SKM-1 (cell line): Measurements from ENCODE around the gene OPRD1.
"Not testable (repeated sequence)": the region's sequence is repeated elsewhere in the genome, so short reads cannot be mapped to it uniquely, and the experiment has no call there.

ENCODE experiments used
- DNase-seq: peaks from one replicate; lab custom pipeline; 2025; ENCODE audit not compliant: unreplicated experiment; lab: John Stamatoyannopoulos, UW

OPRD1 gene

DNA sequence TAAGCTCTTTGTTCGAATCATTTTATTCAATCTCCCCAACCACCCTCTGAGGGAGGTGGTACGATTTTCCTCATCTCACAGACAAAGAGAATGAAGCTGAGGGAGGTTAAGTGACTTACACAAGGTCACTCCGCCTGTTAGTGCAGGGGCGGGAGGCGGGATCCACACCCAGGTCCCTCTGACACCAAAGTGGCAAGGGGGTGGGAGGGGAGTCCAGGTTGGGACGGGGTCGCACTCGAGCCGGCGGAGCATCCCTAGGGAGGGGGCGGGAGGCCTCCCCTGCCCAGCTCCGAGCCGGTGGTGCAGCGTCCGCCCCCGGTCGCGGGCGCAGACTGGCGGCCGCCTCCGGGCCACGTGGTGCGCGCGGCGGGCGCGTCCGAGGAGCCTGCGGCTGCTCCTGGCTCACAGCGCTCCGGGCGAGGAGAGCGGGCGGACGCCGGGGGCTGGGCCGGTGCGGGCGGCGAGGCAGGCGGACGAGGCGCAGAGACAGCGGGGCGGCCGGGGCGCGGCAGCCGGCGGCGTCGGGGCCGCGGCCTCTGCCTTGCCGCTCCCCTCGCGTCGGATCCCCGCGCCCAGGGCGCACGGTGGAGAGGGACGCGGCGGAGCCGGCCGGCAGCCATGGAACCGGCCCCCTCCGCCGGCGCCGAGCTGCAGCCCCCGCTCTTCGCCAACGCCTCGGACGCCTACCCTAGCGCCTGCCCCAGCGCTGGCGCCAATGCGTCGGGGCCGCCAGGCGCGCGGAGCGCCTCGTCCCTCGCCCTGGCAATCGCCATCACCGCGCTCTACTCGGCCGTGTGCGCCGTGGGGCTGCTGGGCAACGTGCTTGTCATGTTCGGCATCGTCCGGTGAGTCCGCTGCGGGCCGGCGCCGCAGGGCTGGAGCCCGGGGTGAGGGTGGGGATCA lies at the start of gene OPRD1:
Gene OPRD1, plus strand, starts transcription at position 405 of the 903 bp plus-strand sequence. Its CDS starts 214 bp downstream, at position 619.
- DNase-seq = no peak

DNA sequence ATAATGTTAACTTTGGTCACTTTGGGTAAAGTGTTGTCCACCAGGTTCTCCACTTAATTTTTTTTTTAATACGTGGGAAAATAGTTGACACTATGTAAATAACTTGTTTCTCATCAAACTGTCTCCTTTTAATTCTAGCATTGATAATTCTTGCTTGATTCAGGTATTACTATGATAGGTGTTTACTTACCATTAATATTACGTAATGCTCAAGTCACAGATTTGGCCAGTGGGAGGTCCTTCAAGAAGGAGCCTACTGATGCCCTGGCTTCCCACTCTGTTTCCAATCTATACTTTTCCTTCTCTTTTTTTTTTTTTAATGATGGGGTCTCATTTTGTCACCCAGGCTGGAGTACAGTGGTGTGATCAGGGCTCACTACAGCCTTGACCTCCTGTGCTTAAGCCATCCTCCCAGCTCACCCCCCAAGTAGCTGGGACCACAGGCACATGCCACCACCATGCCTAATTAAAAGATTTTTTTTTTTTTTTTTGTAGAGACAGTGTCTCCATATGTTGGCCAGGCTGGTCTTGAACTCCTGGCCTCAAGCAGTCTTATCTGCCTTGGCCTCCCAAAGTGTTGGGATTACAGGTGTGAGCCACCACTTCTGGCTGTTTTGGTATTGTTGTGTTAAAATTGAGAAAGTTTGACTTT lies 45.3 kb upstream of the OPRD1 start:
- no peak for DNase-seq

DNA sequence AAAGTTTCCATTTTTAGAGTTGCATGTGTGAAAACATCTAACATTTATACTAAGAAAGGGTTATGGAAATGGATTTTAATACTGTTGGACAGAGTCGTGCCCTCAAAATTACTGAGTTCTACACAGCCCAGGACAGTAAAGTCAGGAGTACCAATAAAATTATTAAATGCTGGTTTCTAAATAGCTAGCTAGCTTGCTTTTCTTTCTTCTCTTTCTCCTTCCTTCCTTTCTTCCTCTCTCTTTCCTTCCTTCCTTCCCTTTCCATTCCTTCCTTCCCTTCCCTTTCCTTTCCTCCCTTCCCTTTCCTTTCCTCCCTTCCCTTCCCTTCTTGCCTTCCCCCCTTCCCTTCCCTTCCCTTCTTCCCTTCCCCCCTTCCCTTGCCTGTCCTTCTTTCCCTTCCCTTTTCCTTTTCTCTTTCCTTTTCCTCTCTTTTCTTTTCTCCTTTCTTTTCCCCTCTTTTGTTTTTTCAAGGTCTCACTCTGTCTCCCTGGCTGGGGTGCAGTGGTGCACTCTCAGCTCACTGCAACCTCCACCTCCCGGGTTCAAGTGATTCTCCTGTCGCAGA lies 41.3 kb upstream of the OPRD1 start:
- no peak for DNase-seq

DNA sequence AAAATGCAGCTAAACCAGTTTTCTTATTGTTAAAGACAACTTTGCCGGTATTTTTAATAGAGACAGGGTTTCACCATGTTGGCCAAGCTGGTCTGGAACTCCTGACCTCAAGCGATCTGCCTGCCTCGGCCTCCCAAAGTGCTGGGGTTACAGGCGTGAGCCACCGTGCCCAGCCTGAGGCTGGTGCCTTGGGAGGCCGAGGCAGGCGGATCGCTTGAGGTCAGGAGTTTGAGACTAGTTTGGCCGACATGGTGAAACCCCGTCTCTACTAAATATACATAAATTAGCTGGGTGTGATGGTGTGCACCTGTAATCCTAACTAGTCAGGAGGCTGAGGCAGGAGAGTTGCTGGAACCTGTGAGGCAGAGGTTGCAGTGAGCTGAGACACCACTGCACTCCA lies 40.0 kb upstream of the OPRD1 start:
- not testable (repeated sequence) for DNase-seq

DNA sequence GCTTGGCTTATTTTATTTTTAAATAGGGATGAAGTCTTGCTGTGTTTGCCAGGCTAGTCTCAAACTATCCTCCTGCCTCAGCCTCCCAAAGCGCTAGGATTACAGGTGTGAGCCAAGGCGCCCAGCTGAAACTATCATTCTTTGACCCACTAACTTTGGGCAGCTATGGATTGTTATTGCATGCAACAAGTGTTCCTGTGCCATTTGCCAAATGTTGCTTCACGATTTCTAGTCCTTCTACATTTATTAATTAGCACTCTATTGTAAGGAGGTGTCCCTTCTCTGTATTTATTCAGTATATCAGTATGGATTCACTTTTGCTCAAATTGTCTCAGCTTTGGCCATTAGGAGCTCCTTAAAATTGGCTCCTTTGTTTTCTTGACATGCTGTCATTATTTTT lies 38.9 kb upstream of the OPRD1 start:
- DNase-seq = no peak

DNA sequence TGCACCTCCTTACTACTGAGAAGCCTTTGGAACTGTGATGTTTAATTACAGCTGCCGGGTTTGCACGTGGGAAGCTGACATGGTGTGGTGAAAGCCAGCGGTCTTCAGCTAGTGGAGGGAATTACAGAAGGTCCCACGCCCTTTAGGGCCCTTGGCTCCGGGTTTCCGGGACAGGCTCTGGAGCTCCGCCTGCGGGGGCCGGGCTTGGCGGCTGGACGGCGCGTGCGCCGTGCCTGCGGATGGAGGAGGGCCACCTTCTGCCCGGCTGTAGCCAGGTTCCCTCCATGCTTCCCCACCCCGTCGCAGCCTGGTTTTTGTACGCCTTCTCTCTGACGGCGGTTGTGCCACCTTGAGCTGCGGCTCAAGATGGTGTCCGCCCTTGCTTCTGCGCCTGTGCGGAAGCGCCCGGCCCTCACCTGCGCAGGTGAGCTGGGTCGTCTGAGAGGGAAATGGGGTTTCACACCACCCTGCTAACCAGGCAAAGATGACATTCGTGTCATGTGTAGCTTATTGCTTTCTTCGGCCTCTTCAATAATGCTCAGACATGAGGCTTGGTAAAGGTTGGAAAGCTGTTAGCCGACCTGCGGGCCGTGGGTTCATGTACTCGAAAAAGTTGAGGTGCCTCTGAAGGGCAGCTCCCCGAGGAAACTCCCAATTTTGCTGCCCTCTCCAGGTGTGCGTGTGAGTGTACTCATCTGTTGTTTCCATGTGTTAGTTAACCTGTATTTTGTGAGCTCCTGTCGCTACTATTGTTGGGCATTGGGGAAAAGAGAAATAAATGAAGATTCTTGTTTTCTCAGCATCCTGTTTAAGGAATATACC lies 36.6 kb upstream of the OPRD1 start:
- peak; percentile 30 for DNase-seq

DNA sequence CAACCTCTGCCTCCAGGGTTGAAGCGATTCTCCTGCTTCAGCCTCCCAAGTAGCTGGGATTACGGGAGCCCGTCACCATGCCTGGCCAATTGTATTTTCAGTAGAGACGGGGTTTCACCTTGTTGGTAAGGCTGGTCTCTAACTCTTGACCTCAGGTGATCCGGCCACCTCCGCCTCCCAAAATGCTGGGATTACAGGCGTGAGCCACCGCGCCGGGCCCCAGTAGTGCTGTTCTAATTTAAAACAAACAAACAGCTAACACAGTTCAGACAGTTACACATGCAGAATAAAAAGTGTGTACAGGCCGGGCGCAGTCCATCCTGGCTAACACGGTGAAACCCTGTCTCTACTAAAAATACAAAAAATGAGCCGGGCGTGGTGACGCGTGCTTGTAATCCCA lies 35.6 kb upstream of the OPRD1 start:
- no peak for DNase-seq

DNA sequence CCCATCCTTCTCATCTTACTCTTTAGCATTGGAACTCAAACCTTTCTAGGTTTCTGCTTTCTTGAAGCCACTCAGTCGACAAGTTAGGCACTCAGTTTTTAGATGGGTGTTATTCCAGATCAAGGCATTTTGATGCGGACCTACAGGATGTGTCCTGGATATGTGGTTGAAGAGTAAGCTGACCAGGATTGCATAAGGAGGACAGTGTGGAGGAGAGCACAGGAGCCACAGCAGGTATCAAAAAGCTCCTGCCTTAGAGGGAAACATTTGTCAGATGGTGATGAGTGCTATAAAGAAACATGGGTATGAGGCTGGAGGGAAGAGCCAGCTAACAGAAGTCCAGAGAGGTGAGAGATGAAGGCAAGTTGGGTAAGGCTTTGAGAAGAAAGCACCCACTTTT lies 33.9 kb upstream of the OPRD1 start:
- no peak for DNase-seq

DNA sequence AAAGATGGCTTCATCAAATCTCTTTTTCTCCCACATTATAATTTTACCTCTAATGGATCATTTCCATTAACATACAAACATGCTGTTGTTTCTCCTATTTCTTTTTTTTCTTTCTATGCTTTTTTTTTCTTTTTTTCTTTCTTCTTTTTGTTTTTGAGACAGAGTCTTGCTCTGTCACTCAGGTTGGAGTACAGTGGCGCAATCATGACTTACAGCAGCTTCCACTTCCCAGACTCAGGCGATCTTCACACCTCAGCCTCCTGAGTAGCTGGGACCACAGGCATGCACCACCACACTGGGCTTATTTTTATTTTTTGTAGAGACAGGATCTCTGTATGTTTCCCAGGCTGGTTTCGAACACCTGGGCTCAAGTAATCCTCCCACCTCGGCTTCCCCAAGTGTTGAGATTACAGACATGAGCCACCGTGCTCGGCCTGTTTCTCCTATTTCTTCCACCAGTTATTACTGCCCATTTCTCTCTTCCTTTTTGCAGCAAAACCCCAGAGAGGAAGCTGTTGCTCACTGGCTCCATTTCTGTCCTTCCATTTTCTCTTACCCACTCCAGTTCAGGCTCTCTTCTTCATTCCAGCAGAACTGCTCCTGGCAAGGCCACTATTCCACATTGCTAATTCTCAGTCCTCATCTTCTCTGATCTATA lies 32.1 kb upstream of the OPRD1 start:
- DNase-seq = peak; percentile 36

DNA sequence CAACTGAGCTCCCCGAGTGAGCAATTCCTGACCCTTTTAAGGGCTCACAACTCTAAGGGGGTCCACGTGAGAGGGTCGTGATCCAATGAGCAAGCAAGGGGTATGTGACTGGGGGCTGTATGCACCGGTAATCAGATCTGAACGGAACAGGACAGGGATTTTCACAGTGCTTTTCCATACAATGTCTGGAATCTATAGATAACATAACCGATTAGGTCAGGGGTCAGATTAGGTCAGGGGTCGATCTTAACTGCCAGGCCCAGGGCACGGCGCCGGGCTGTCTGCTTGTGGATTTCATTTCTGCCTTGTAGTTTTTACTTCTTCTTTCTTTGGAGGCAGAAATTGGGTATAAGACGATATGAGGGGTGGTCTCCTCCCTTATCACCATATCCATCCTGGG lies 30.7 kb upstream of the OPRD1 start:
- no peak for DNase-seq

DNA sequence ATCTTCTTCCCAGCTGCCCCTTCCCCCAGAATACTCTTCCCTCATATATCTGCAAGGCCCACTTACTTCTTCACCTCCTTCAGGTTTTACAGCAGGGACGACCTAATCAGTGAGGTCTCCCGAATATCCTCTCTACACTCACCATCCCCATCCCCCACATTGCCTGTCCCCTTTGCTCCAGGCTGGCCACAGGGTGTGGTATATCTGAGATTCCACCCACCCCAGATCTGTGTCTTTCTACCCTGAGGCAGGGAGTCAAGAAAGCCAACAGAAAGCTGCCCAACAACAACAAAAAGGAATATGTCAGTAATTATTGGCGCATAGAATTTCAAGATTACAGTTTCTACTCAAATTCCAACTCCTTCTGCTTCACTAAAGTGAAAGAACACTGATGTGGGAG lies 30.0 kb upstream of the OPRD1 start:
- no peak for DNase-seq

DNA sequence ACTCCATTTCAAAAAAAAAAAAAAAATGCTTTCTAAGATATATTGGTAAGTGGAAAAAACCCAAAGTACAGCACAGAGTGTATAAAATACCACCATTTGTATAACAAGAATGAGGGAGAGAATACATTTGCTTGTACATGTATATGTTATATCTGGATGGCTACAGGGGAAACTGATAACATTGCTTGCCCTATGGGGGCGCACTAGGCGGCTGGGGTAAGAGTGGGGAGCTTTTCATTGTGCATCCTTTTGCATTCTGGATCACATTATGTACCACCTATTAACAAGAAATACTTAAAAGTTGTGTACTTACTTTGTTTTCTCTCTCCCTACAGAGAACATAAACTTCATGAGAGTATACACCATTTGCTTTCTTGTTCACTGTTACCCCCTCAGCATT lies 28.6 kb upstream of the OPRD1 start:
- DNase-seq = no peak

DNA sequence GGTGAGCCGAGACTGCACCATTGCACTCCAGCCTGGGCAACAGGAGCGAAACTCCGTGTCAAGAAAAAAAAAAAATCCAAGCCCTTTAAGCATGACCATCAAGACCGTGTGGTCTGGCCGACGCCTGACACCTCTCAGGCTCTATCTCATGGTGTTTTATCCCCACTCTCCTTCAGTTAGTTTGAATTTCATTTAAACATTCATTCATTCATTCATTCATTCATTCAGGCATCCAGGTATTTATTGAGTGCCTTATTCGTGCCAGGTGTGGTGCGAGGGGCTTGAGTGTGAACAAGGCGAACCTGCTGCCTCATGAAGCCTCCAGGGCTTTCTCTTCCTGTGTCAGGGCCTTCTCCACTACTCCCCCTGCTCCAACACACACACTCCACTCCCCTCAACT lies 22.6 kb upstream of the OPRD1 start:
- DNase-seq = no peak

DNA sequence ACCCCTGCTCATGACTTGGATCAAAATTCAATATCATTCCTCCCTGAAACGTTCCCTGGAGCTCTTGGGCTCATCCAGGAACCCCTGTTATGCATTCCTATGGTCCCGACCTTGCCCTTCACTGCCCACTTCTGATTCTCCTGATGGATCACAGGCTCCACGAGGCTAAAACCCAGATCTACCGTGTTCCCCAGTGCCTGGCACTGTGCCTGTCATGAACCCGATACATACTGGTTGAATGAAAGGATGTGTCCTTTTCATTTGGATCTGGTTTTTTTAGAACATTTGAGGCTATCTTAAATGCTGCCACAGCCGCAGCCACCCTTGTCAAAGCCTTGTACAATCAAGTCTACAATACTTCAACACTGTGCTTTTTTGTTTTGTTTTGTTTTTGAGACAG lies 22.2 kb upstream of the OPRD1 start:
- DNase-seq = no peak

DNA sequence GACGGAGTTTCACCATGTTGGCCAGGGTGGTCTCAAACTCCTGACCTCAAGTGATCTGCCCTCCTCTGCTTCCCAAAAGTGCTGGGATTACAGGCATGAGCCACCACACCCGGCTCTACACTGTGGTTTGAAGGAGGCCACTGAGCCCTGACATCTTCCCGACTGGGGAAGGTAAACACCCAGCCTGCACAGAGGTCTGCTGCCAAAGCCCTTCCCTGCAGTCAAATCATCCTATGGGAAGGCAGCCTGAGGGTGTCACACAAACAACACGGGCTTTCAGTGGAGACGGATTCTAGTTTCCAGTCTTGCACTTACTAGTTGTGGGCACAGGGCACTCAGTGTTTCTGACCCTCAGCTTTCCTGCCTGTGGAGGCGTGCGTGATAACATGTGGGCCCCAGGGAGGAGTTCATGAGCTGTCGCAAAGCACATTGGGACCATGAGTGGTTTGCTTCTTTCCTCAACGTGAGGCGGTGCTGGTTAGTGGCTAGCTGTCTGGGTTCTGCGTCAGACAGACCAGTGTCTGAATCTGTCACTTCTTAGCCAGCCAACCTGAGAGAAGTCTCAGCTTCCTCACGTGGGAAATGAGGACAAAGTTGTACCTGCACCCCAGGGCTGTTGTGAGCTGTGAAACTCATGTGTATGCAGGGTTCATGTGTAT lies 21.5 kb upstream of the OPRD1 start:
- DNase-seq = no peak

DNA sequence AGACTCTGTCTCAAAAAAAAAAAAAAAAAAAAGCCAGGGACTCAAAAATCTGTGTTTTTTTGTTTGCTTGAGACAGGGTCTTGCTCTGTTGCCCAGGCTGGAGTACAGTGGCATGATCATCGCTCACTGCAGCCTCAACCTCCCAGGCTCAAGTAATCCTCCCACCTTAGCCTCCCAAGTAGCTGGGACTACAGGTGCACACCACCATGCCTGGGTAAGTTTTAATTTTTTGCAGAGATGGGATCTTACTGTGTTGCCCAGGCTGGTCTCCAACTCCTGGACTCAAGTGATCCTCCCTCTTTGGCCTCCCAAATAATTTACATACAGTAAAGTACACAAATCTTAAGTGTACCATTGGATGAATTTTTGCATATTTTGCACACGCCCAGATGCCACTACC lies 20.0 kb upstream of the OPRD1 start:
- not testable (repeated sequence) for DNase-seq

DNA sequence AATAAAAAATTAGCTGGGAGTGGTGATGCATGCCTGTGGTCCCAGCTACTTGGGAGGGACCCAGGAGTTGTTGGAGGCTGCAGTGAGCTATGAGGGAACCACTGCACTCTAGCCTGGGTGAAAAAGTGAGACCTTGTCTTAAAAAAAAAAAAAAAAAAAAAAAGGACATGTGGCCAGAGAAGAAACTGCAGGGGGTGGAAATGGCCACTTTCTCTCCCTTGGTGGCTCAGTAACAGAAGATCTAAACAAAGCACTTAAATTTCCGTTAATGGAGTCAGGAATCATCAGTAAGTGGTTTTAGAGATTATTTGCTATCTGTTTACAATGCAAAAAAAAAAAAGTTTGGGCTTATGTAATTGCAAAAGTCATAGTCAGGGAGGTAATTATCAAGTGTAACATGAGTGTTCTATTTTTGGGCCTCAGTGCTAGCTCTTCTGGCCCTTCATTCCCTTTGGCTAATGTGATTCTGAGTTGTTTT lies 19.3 kb upstream of the OPRD1 start:
- no peak for DNase-seq

DNA sequence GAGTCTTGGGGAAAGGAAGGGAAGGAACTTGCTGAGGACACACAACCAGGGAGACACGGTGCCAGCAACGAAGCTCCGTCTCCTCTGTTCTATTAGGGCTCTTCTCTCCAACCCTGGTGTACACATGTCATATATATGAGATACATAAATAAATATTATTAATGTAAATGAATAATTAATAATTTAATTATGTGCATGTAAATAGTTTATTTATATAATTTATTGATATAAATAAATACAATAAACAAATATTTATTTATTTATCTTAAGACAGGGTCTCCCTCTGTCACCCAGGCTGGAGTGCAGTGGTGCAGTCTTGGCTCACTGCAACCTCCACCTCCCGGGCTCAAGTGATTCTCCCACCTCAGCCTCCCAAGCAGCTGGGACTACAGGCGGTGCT lies 17.4 kb upstream of the OPRD1 start:
- not testable (repeated sequence) for DNase-seq

DNA sequence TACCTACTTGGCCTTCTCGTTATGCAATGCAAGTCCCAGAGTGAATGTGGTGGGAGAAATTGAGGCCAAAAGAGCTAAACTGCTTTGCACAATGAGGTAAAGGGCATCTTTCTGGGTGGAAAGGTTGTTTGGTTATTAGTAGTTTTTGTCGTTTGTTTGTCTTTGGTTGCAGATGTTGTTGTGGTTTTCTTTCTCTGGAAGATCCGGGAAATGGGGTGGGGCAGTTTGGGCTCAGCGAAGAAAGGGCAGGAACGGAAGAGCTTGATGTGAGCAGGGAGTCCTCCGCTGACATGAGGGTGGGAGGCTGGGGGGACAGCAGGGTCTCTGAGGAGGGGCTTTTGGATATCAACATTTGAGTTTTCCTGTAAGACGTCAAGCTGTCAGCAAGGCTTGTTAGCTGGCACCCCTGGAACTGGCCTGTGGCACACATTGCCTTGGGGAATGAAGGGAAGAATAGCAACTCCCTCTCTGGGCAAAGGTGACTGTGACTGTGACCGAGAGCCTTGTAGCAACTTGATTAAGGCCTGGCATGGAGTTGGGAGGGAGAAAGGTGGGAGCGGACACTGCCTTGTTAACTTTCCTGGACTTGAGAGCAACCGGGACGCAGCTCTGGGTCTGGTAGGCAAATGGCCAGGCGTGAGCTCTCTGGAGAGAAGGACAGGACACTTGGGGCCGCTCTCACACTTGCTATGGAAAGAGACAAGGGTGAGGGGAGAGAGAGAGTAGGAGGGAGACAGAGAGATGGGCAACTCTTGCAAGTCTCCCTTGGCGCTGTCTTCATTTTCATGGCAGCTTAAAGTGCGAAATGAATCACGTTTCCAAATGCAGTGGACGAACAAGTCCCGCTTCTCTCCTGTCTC lies 15.4 kb upstream of the OPRD1 start:
- DNase-seq = no peak
